Naive thymus-derived CD4-positive, alpha-beta T cell (primary cell): ENCODE data around the gene KCNIP3. TPM values are rescaled to one million over a fixed set of nuclear protein-coding genes. Genes with fewer than 3 reads are reported as not detected.
A peak's percentile ranks its signal among the peaks of the same experiment; 100 is the strongest.
"Not testable (repeated sequence)": the region's sequence is repeated elsewhere in the genome, so short reads cannot be mapped to it uniquely, and the experiment has no call there.

Experiments
- ATAC-seq: fragments of 150-1000 bp; cut with Tn5 transposase; 2 replicates; pipeline ENCODE4 v1.10.0; 2021; ENCODE audit warnings: mild to moderate bottlenecking, moderate library complexity
- CTCF ChIA-PET: fragments of 350-600 bp; sonication (Branson Sonifier 250); formaldehyde crosslinking; loops from one replicate; lab custom pipeline; 2021; ENCODE audit warnings: antibody characterized with exemption; lab: Charles Lee
- POLR2A ChIA-PET: fragments of 350-600 bp; sonication (Branson Sonifier 250); formaldehyde crosslinking; loops from one replicate; lab custom pipeline; 2021; ENCODE audit warnings: antibody characterized with exemption, inconsistent platforms; lab: Charles Lee
- DNase-seq, 9 donors: peaks; one replicate each; pipeline versions ENCODE4 v3.0.0 to v3.0.0-alpha.2; 2020 to 2022; ENCODE audit warnings: mixed read lengths in 1 of 9
- H3K27ac ChIP-seq: one replicate; pipeline ENCODE4 v1.7.0; 2013; ENCODE audit warnings: mild to moderate bottlenecking, low read depth, low read length, moderate library complexity
- H3K27me3 ChIP-seq, 2 donors: one replicate each; pipeline ENCODE4 v1.7.0; 2013; ENCODE audit warnings: low read length in 2 of 2, mild to moderate bottlenecking in 2 of 2, moderate library complexity in 2 of 2; ENCODE audit not compliant: control insufficient read depth in 2 of 2, insufficient read depth in 2 of 2
- H3K36me3 ChIP-seq, 3 experiments: 1 replicate in 2 of 3; 2 replicates in 1 of 3; pipeline ENCODE4 v1.7.0; 2013; ENCODE audit warnings: low read length in 3 of 3, mild to moderate bottlenecking in 3 of 3, moderate library complexity in 1 of 3; ENCODE audit not compliant: insufficient read depth in 3 of 3, control insufficient read depth in 2 of 3
- H3K4me1 ChIP-seq, 2 donors: one replicate each; pipeline ENCODE4 v1.7.0; 2013; ENCODE audit warnings: low read length in 2 of 2, mild to moderate bottlenecking in 2 of 2, moderate library complexity in 1 of 2; ENCODE audit not compliant: control insufficient read depth in 2 of 2, insufficient read depth in 2 of 2
- H3K4me3 ChIP-seq: 2 replicates; pipeline ENCODE4 v1.7.0; 2013; ENCODE audit warnings: mild to moderate bottlenecking, low read length
- H3K9me3 ChIP-seq, 3 experiments: 1 replicate in 2 of 3; 2 replicates in 1 of 3; pipeline ENCODE4 v1.7.0; 2013; ENCODE audit warnings: low read length in 3 of 3; ENCODE audit not compliant: control insufficient read depth in 2 of 3
- H3K27ac Mint-ChIP-seq, 9 donors: one replicate each; pipeline ENCODE4 v1.8.0; 2020 to 2022; ENCODE audit warnings: mixed read lengths in 9 of 9, mild to moderate bottlenecking in 8 of 9, moderate library complexity in 5 of 9, inconsistent platforms in 2 of 9
- H3K27me3 Mint-ChIP-seq, 5 donors: one replicate each; pipeline ENCODE4 v1.8.0; 2021 to 2022; ENCODE audit warnings: mixed read lengths in 5 of 5, mild to moderate bottlenecking in 1 of 5
- H3K36me3 Mint-ChIP-seq, 5 donors: one replicate each; pipeline ENCODE4 v1.8.0; 2020 to 2022; ENCODE audit warnings: mixed read lengths in 5 of 5, mild to moderate bottlenecking in 3 of 5, inconsistent platforms in 1 of 5
- H3K4me1 Mint-ChIP-seq, 7 donors: one replicate each; pipeline ENCODE4 v1.8.0; 2020 to 2022; ENCODE audit warnings: mixed read lengths in 7 of 7, mild to moderate bottlenecking in 3 of 7, inconsistent platforms in 1 of 7
- H3K4me3 Mint-ChIP-seq, 10 donors: one replicate each; pipeline ENCODE4 v1.8.0; 2020 to 2022; ENCODE audit warnings: mild to moderate bottlenecking in 10 of 10, mixed read lengths in 10 of 10, moderate library complexity in 6 of 10, inconsistent platforms in 2 of 10
- H3K9me3 Mint-ChIP-seq, 11 donors: one replicate each; pipeline ENCODE4 v1.8.0; 2020 to 2022; ENCODE audit warnings: mixed read lengths in 11 of 11, mild to moderate bottlenecking in 4 of 11, inconsistent platforms in 1 of 11, moderate library complexity in 1 of 11
- intact Hi-C, 2 donors: fragments of 100-400 bp; cut with micrococcal nuclease; formaldehyde crosslinking; loops; one replicate each; pipeline ENCODE4 v1.15.1; 2023
- polyA plus RNA-seq, 2 donors: library from polyadenylated mRNA; unstranded; fragments of 300-500 nt; fragmentation: Illumina TruSeq; gene quantifications; one replicate each; pipeline ENCODE4 v1.2.3, GENCODE V29; 2021
- total RNA-seq, 6 experiments: library from RNA in 5 of 6; stranded (reverse) in 5 of 6; gene quantifications; 1 replicate in 5 of 6; 2 replicates in 1 of 6; pipeline ENCODE4 v1.2.3 and lab custom pipeline; 2021 to 2026

KCNIP3 gene
- total and polyA plus RNA-seq, 7 experiments from 2014 or later = 1.0 TPM; not detected in 6

DNA sequence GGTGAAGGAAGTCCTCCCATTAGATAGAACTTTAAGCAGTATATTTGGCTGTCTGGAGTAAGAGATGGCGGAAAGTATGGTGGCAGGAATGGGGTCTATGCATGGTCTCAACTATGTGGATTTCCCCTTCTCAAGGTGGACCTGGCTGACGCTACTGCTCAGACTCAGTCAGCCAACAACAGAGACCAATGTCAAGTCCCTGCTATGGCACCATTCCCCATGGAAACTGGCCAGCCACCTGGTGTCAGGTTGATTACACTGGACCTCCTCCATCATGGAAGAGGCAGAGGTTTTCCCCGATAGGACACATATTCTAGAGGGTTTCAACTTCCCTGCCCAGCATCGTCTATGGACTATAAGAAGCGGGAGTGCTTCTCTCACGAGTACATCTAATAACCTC is 96.8 kb downstream of the KCNIP3 start:
- Mint-ChIP-seq H3K4me3 (no peak overlapping the region), H3K27ac (no peak overlapping the region), H3K27me3 (no peaks in the 10 kb centered on the region), H3K36me3 (peaks cover 0 to under 1% (median 0%) of the 10 kb centered on the region in 5 donors), H3K9me3 (peaks cover 0 to 1% (median 0%) of the 10 kb centered on the region in 11 donors), H3K4me1 (peaks cover 0 to 2% (median 0%) of the 10 kb centered on the region in 7 donors)
- Histone ChIP-seq H3K27ac (no peak overlapping the region), H3K36me3 (no peaks in the 10 kb centered on the region), H3K9me3 (no peaks in the 10 kb centered on the region), H3K27me3 (no peaks in the 10 kb centered on the region), H3K4me1 (no peaks in the 10 kb centered on the region), H3K4me3 (no peak overlapping the region)
- no peak for ATAC-seq
- ChIA-PET POLR2A (no interaction called here), CTCF (interaction anchor here (0.6 kb wide), 1 partner anchor 206 kb away, joined by 3 read pairs; no protein-coding TSS in a partner anchor)
- intact Hi-C loops = no loop called here
- DNase-seq = no peak

DNA sequence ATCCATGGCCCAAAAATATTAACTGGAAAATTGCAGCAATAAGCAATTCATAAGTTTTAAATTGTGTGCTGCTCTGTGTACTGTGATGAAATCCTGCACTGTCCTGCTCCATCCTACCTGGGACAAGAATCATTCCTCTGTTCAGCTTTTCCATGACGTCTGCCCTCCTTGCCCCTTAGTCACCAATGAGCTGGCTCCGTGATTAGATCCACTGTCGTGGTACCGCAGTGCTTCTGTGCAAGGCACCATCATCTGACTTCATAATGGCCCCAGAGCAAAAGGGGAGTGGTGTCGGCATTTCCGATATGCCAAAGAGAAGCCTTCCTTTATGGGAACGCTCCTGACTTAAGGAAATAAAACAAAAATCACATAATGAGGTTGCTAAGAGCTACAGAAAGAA is 101.9 kb downstream of the KCNIP3 start:
- peak overlapping the region in 2 of 9 donors; percentile 52 to 56 for H3K27ac Mint-ChIP-seq
- ATAC-seq (no peak), DNase-seq (no peak)
- peaks cover 0 to 5% (median 0%) of the 10 kb centered on the region in 3 experiments for H3K36me3 ChIP-seq
- H3K27ac ChIP-seq = no peak overlapping the region
- CTCF ChIA-PET = interaction anchor here (0.7 kb wide), 1 partner anchor 234 kb away, joined by 6 read pairs; no protein-coding TSS in a partner anchor
- H3K9me3 ChIP-seq = no peaks in the 10 kb centered on the region
- H3K4me3 ChIP-seq = no peak overlapping the region
- H3K9me3 Mint-ChIP-seq = no peaks in the 10 kb centered on the region
- no peaks in the 10 kb centered on the region for H3K27me3 Mint-ChIP-seq
- intact Hi-C loops = no loop called here
- H3K4me1 Mint-ChIP-seq = peaks cover 14 to 26% (median 21%) of the 10 kb centered on the region in 7 donors
- POLR2A ChIA-PET = no interaction called here
- no peak overlapping the region for H3K4me3 Mint-ChIP-seq
- peaks cover 0 to 4% (median 0%) of the 10 kb centered on the region in 5 donors for H3K36me3 Mint-ChIP-seq
- H3K4me1 ChIP-seq = peaks cover 0 to 5% of the 10 kb centered on the region in 2 donors
- no peaks in the 10 kb centered on the region for H3K27me3 ChIP-seq

DNA sequence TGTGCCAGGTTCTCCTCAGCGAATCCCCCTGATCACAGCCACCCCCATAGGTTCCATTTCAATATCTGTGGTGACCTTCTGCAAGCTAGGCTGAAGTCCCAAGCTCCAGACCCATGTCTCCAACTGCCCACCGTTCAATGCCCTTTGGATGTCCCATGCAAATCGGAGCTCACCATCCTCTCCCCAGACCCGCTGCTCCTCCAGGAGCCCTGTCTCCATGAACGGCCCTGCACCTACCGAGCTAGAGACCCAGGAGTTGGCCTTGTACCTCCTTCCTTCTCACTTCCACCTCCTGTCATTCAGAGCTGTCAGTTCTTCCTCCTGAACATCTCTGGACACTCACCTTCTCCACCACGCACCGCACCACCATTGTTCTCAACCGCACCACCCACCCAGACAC is 104.3 kb downstream of the KCNIP3 start:
- H3K9me3 Mint-ChIP-seq = no peaks in the 10 kb centered on the region
- Histone ChIP-seq H3K4me3 (peak overlapping the region; percentile 94), H3K27me3 (no peaks in the 10 kb centered on the region), H3K9me3 (no peaks in the 10 kb centered on the region), H3K4me1 (peaks cover 0 to 5% of the 10 kb centered on the region in 2 donors), H3K27ac (no peak overlapping the region), H3K36me3 (peaks cover 0 to 5% (median 0%) of the 10 kb centered on the region in 3 experiments)
- peaks cover 14 to 26% (median 23%) of the 10 kb centered on the region in 7 donors for H3K4me1 Mint-ChIP-seq
- POLR2A ChIA-PET = interaction anchor here (1.5 kb wide), 1 partner anchor 232 kb away, joined by 4 read pairs; no protein-coding TSS in a partner anchor
- H3K27me3 Mint-ChIP-seq = no peaks in the 10 kb centered on the region
- H3K27ac Mint-ChIP-seq = peak overlapping the region in 8 of 9 donors; percentile 9 to 98 (median 92)
- CTCF ChIA-PET = no interaction called here
- peaks cover 0 to 4% (median 0%) of the 10 kb centered on the region in 5 donors for H3K36me3 Mint-ChIP-seq
- intact Hi-C loops = loop anchor here (5.0 kb wide), 2 partner anchors 126 to 326 kb away; no protein-coding TSS in a partner anchor
- DNase-seq (no peak), ATAC-seq (no peak)
- H3K4me3 Mint-ChIP-seq = peak overlapping the region; percentile 91 to 99 (median 97)

DNA sequence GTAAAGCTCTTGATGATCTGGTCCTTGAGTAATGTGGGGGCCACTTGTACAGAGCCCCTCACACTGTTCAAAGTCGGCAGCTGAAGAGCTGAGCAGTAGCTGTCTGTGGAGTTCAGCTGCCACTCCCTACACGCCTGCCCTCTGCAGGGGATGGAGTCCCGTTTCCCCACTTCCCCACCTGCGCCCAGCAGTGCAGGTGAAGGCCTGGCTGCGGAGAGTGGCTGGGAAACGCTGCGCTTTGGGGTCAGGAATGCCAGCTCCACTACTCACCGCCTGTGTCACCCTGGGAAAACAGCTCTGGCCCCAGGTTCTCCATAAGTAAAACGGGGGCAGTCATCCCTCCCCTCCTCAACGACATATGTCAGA is 104.8 kb downstream of the KCNIP3 start:
- peak; percentile 13 for ATAC-seq
- peak in 2 of 9 donors; percentile 3 to 13 for DNase-seq
- H3K27ac Mint-ChIP-seq = peak overlapping the region; percentile 86 to 98 (median 94)
- Histone ChIP-seq H3K27ac (peak overlapping the region; percentile 87), H3K4me3 (peak overlapping the region; percentile 94)
- not testable (repeated sequence) for H3K27me3 ChIP-seq, H3K27me3 Mint-ChIP-seq, H3K36me3 Mint-ChIP-seq, H3K9me3 ChIP-seq, H3K4me1 ChIP-seq, H3K9me3 Mint-ChIP-seq, H3K36me3 ChIP-seq
- CTCF ChIA-PET = interaction anchor here (0.8 to 1.5 kb wide), 2 partner anchors 15 to 237 kb away, joined by 3 to 4 read pairs; partner anchors contain the start of gene ZNF2
- intact Hi-C loops = loop anchor here (1.0 to 5.0 kb wide), 8 partner anchors 56 to 380 kb away; partner anchors contain the start of genes ZNF2 (in 2 of the 2) and ZNF892 (in 1 of the 2)
- peaks cover 14 to 26% (median 23%) of the 10 kb centered on the region in 7 donors for H3K4me1 Mint-ChIP-seq
- POLR2A ChIA-PET = interaction anchor here (1.5 kb wide), 1 partner anchor 233 kb away, joined by 4 read pairs; no protein-coding TSS in a partner anchor
- H3K4me3 Mint-ChIP-seq = peak overlapping the region; percentile 91 to 99 (median 97)

DNA sequence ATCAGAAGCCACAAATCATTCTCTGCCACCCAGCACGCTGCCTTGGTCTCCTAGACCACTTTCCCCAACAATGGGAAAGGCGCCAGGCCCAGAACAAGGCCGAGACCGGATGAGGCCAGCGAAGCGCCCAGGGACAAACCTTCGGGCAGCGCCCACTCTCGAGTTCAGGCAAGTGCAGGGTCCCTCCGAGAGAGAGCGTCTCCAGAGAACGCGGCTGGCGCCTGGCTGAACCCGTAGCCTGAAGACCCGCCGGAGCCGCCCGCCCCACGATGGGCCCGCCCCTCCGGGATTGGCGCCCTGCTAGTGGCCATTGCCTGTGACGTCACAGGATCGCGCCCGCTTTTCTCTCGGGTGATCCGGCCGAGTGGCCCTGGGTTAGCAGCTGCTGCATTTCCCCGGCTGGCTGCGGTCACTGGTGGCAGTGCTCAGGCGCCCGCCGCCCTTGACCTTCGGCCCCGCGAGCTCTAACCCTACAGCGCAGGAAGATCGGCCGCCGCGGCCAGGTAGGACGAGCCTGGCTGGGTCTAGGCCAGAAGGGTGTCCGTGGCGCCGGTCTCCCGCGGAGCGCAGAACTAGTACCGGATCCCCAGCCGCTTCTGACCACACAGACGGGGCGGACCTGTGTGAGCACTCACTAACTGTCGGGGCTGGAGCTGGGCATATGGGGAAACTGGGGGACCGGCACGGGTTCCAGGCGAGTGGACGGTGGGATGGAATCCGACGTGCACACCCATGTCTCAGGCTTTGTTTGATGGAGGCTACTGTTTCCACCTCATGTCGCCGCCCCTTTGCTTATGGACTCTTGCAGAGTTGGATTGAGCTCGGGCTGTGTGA is 105.4 kb downstream of the KCNIP3 start, which contains the start of gene FAHD2A:
Gene FAHD2A, plus strand, starts transcription at position 339 of the 834 bp plus-strand sequence. CDS start 2,851 bp downstream, outside the sequence.
- Histone ChIP-seq H3K27me3 (no peaks in the 10 kb centered on the region), H3K36me3 (peaks cover 0 to 5% (median 0%) of the 10 kb centered on the region in 3 experiments), H3K27ac (peak within 1 kb of the TSS; percentile 87), H3K4me3 (peak within 1 kb of the TSS; percentile 94), H3K9me3 (no peaks in the 10 kb centered on the region), H3K4me1 (peaks cover 0 to 5% of the 10 kb centered on the region in 2 donors)
- no peaks in the 10 kb centered on the region for H3K27me3 Mint-ChIP-seq
- H3K4me1 Mint-ChIP-seq = peaks cover 14 to 26% (median 23%) of the 10 kb centered on the region in 7 donors
- ATAC-seq = peak; percentile 95
- intact Hi-C loops = loop anchor here (1.0 to 5.0 kb wide), 8 partner anchors 56 to 380 kb away; partner anchors contain the start of genes ZNF2 (in 2 of the 2) and ZNF892 (in 1 of the 2)
- DNase-seq = peak; percentile 82 to 95 (median 91)
- ChIA-PET CTCF (interaction anchor here (0.8 to 1.5 kb wide), 2 partner anchors 15 to 237 kb away, joined by 3 to 4 read pairs; partner anchors contain the start of gene ZNF2), POLR2A (interaction anchor here (1.5 kb wide), 1 partner anchor 233 kb away, joined by 4 read pairs; no protein-coding TSS in a partner anchor)
- no peaks in the 10 kb centered on the region for H3K9me3 Mint-ChIP-seq
- peak within 1 kb of the TSS; percentile 91 to 99 (median 97) for H3K4me3 Mint-ChIP-seq
- peaks cover 0 to 4% (median 0%) of the 10 kb centered on the region in 5 donors for H3K36me3 Mint-ChIP-seq
- H3K27ac Mint-ChIP-seq = peak within 1 kb of the TSS; percentile 86 to 98 (median 94)

DNA sequence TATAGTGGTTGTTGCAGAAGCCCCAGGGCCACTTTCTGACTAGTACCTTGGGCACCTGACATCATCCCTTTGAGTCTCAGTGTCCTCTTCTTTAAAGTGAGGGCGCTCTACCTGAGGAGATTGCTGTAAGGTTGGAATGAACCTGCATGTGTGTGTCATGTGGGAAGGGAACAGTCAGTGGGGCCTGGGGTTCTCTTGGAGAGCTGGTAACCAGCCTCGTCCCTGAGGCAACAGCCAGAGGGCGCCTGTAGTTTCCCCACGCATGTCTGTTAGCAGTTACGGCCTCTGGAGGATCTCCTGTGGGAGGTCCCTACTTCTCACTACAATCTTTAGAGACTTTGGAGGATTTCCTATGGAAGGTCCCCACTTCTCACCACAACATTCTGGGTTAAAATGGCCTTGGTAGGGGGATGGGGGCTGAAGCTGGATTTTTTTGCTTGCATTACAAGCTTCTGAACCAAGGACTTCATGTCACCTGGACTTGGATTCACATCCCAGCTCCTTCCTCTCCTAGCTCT is 106.1 kb downstream of the KCNIP3 start:
- H3K9me3 Mint-ChIP-seq, H3K36me3 ChIP-seq, H3K9me3 ChIP-seq, H3K36me3 Mint-ChIP-seq, H3K4me1 ChIP-seq, H3K27me3 ChIP-seq, H3K27me3 Mint-ChIP-seq: not testable (repeated sequence)
- ChIA-PET POLR2A (interaction anchor here (1.5 kb wide), 1 partner anchor 234 kb away, joined by 4 read pairs; no protein-coding TSS in a partner anchor), CTCF (interaction anchor here (1.5 kb wide), 1 partner anchor 238 kb away, joined by 4 read pairs; the partner anchor contains the start of gene ZNF2)
- peak overlapping the region; percentile 86 to 98 (median 94) for H3K27ac Mint-ChIP-seq
- peak overlapping the region; percentile 87 for H3K27ac ChIP-seq
- peaks cover 14 to 26% (median 23%) of the 10 kb centered on the region in 7 donors for H3K4me1 Mint-ChIP-seq
- intact Hi-C loops = loop anchor here (2.0 to 5.0 kb wide), 3 partner anchors 124 to 380 kb away; no protein-coding TSS in a partner anchor
- H3K4me3 ChIP-seq = peak overlapping the region; percentile 94
- DNase-seq (peak in 7 of 9 donors; percentile 18 to 45 (median 28)), ATAC-seq (peak; percentile 43)
- H3K4me3 Mint-ChIP-seq = peak overlapping the region; percentile 91 to 99 (median 97)
